Measurements from ENCODE around the gene FLOT1.

- no peak for TF ChIP-seq CTCF (IDR thresholded peaks at IDR 0.05)
- TF ChIP-seq JUN (CRISPR knock-in tag; IDR thresholded peaks at IDR 0.05) = no peak
- TF ChIP-seq TP53 (CRISPR knock-in tag; IDR thresholded peaks at IDR 0.05) = no peak
- no peak for TF ChIP-seq ATF3 (CRISPR knock-in tag; conservative IDR thresholded peaks at IDR 0.05)
- no peak for TF ChIP-seq SMAD3 (CRISPR knock-in tag; IDR thresholded peaks at IDR 0.05; ENCODE audit: borderline replicate concordance)
- no peak for TF ChIP-seq ATF2 (CRISPR knock-in tag; IDR thresholded peaks at IDR 0.05; ENCODE audit: borderline replicate concordance, low read depth)
- no peak for TF ChIP-seq FOXP4 (CRISPR knock-in tag; IDR thresholded peaks at IDR 0.05)
- no peak for TF ChIP-seq ZNF263 (CRISPR knock-in tag; IDR thresholded peaks at IDR 0.05; ENCODE audit: low read depth)
- no peak for TF ChIP-seq IRF1 (CRISPR knock-in tag; IDR thresholded peaks at IDR 0.05)
- TF ChIP-seq HMGA2 (CRISPR knock-in tag; IDR thresholded peaks at IDR 0.05) = no peak
- no peak for TF ChIP-seq MLX (CRISPR knock-in tag; IDR thresholded peaks at IDR 0.05)
Measured at GRCh38 chr6:30749554-30750378, 7.3 kb upstream of the FLOT1 start.

All from WTC11 (cell line).